ENCODE results near the gene CHM. TPM values are rescaled to one million over a fixed set of nuclear protein-coding genes. Genes with fewer than 3 reads are reported as not detected.
"Not testable (repeated sequence)": the region's sequence is repeated elsewhere in the genome, so short reads cannot be mapped to it uniquely, and the experiment has no call there.

The CHM gene
- total and polyA plus RNA-seq, 2 donors from 2014 or later: 11.8 to 30.0 TPM

DNA sequence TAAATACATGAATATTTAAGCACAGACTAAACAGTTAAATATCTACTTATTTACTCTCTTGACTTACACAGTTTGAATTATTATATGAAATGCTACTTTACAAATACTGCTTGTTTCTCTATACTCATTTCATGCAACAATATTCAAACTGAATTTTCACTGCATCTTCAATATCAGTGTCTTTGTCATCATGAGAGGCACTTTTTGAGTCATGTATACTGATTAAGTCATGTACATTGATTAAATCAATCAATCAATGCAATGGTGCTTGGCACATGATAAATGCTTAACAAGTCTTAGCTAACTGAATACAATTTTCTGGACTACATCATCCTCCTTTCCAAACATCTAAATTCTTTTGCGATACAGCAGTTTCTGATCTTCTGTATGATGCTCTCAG is 67.1 kb downstream of the CHM start:
- Histone ChIP-seq H3K27ac (ENCODE audit: low read depth in 2 of 2, low read length in 2 of 2) (no peak overlapping the region), H3K9ac (ENCODE audit: low read length in 3 of 3) (no peak overlapping the region), H3K9me3 (ENCODE audit: control insufficient read depth in 2 of 3, insufficient read depth in 1 of 3, low read length in 3 of 3) (peaks cover 0 to 1% (median 0%) of the 10 kb centered on the region in 3 donors), H3K27me3 (ENCODE audit: control insufficient read depth, insufficient read depth, low read length) (no peaks in the 10 kb centered on the region), H3K4me1 (ENCODE audit: control insufficient read depth in 2 of 3, insufficient read depth in 2 of 3, low read depth in 1 of 3, low read length in 3 of 3) (no peaks in the 10 kb centered on the region), H3K36me3 (ENCODE audit: control insufficient read depth in 2 of 3, insufficient read depth in 3 of 3, low read length in 3 of 3) (no peaks in the 10 kb centered on the region), H3K4me3 (ENCODE audit: low read length in 3 of 3) (no peak overlapping the region)
- DNase-seq (no peak), FAIRE-seq (no peak)
- TF ChIP-seq, protein P1, sequence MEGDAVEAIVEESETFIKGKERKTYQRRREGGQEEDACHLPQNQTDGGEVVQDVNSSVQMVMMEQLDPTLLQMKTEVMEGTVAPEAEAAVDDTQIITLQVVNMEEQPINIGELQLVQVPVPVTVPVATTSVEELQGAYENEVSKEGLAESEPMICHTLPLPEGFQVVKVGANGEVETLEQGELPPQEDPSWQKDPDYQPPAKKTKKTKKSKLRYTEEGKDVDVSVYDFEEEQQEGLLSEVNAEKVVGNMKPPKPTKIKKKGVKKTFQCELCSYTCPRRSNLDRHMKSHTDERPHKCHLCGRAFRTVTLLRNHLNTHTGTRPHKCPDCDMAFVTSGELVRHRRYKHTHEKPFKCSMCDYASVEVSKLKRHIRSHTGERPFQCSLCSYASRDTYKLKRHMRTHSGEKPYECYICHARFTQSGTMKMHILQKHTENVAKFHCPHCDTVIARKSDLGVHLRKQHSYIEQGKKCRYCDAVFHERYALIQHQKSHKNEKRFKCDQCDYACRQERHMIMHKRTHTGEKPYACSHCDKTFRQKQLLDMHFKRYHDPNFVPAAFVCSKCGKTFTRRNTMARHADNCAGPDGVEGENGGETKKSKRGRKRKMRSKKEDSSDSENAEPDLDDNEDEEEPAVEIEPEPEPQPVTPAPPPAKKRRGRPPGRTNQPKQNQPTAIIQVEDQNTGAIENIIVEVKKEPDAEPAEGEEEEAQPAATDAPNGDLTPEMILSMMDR (IDR thresholded peaks at IDR 0.05; ENCODE audit: borderline replicate concordance, extremely low read depth, insufficient read depth): no peak
- intact Hi-C loops (cut with DNase I): no loop called here

DNA sequence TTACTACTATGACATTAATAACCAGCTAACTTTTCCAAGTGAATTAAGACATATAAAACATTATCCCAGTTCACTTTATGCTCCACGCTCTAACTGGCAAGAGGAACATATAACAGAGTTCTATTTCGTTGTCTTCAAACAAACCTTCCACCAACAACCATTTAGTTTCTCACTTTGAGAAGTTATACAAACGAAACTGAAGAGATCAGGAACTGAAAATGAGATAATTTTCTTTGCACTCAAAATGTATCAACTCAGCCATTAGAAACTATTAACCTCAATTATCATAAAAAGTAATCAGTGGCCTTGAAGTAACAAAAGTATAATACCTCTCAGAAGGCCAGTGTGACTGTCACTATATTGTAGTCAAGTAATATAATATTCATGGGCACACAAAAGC is 70.1 kb downstream of the CHM start:
- intact Hi-C loops (cut with DNase I): no loop called here
- Histone ChIP-seq H3K9ac (ENCODE audit: low read length in 3 of 3) (no peak overlapping the region), H3K4me3 (ENCODE audit: low read length in 3 of 3) (no peak overlapping the region), H3K27me3 (ENCODE audit: control insufficient read depth, insufficient read depth, low read length) (no peaks in the 10 kb centered on the region), H3K9me3 (ENCODE audit: control insufficient read depth in 2 of 3, insufficient read depth in 1 of 3, low read length in 3 of 3) (peaks cover 0 to 1% (median 0%) of the 10 kb centered on the region in 3 donors), H3K36me3 (ENCODE audit: control insufficient read depth in 2 of 3, insufficient read depth in 3 of 3, low read length in 3 of 3) (no peaks in the 10 kb centered on the region), H3K4me1 (ENCODE audit: control insufficient read depth in 2 of 3, insufficient read depth in 2 of 3, low read depth in 1 of 3, low read length in 3 of 3) (no peaks in the 10 kb centered on the region), H3K27ac (ENCODE audit: low read depth in 2 of 2, low read length in 2 of 2) (no peak overlapping the region)
- DNase-seq: no peak
- no peak for FAIRE-seq
- TF ChIP-seq, protein P1 (IDR thresholded peaks at IDR 0.05; ENCODE audit: borderline replicate concordance, extremely low read depth, insufficient read depth): no peak

DNA sequence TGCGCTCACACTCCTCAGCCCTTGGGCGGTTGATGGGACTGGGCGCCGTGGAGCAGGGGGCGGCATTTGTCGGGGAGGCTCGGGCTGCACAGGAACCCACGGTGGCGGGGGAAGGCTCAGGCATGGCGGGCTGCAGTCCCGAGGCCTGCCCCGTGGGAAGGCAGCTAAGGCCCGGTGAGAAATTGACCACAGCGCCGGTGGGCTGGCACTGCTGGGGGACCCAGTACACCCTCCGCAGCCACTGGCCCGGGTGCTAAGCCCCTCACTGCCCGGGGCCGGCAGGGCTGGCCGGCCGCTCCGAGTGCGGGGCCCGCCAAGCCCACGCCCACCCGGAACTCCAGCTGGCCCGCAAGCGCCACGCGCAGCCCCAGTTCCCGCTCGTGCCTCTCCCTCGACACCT is 75.0 kb downstream of the CHM start:
- intact Hi-C loops (cut with DNase I); H3K36me3 ChIP-seq (ENCODE audit: control insufficient read depth in 2 of 3, insufficient read depth in 3 of 3, low read length in 3 of 3); H3K4me1 ChIP-seq (ENCODE audit: control insufficient read depth in 2 of 3, insufficient read depth in 2 of 3, low read depth in 1 of 3, low read length in 3 of 3); H3K4me3 ChIP-seq (ENCODE audit: low read length in 3 of 3); H3K27me3 ChIP-seq (ENCODE audit: control insufficient read depth, insufficient read depth, low read length); DNase-seq; H3K9me3 ChIP-seq (ENCODE audit: control insufficient read depth in 2 of 3, insufficient read depth in 1 of 3, low read length in 3 of 3); H3K27ac ChIP-seq (ENCODE audit: low read depth in 2 of 2, low read length in 2 of 2); H3K9ac ChIP-seq (ENCODE audit: low read length in 3 of 3); FAIRE-seq: not testable (repeated sequence)

DNA sequence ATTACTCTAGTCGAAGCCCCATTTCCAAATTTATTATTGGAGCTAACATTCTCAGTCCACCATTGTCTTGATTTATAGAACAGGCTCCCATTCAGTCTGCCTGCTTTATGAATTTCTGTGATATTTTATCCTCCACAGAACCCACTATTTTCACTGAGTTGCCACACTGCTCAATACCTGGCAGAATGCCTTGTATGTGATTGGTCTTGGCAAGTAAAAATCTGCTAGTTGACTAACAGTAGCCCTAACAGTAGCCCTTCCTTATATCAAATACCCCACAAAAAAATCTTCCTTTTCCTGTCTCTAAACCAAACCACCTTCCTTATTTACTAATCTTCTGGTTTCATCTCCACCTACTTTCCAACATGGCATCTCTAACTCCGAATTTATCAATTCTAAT is 82.6 kb downstream of the CHM start:
- TF ChIP-seq, protein P1 (IDR thresholded peaks at IDR 0.05; ENCODE audit: borderline replicate concordance, extremely low read depth, insufficient read depth): no peak
- DNase-seq: no peak

More for the DNA sequence above, 82.6 kb downstream of the CHM start:
- Histone ChIP-seq H3K9ac (ENCODE audit: low read length in 3 of 3) (no peak overlapping the region), H3K9me3 (ENCODE audit: control insufficient read depth in 2 of 3, insufficient read depth in 1 of 3, low read length in 3 of 3) (no peaks in the 10 kb centered on the region), H3K4me1 (ENCODE audit: control insufficient read depth in 2 of 3, insufficient read depth in 2 of 3, low read depth in 1 of 3, low read length in 3 of 3) (no peaks in the 10 kb centered on the region), H3K27me3 (ENCODE audit: control insufficient read depth, insufficient read depth, low read length) (no peaks in the 10 kb centered on the region), H3K4me3 (ENCODE audit: low read length in 3 of 3) (no peak overlapping the region), H3K27ac (ENCODE audit: low read depth in 2 of 2, low read length in 2 of 2) (no peak overlapping the region), H3K36me3 (ENCODE audit: control insufficient read depth in 2 of 3, insufficient read depth in 3 of 3, low read length in 3 of 3) (no peaks in the 10 kb centered on the region)
- no peak for FAIRE-seq
- intact Hi-C loops (cut with DNase I): no loop called here

Measured in kidney (tissue), 14 donors.